Ishikawa (cell line): ENCODE measurements around the gene OGG1.
A peak's percentile ranks its signal among the peaks of the same experiment; 100 is the strongest.

Experiments
- CEBPB ChIP-seq: IDR thresholded peaks from 2 replicates; pipeline ENCODE4 v1.6.1; 2012
- CREB1 ChIP-seq: IDR thresholded peaks from 2 replicates; pipeline ENCODE4 v1.6.1; 2012; ENCODE audit warnings: low read depth
- EGR1 ChIP-seq: IDR thresholded peaks from 2 replicates; pipeline ENCODE4 v1.6.1; 2012
- EP300 ChIP-seq: IDR thresholded peaks from 2 replicates; pipeline ENCODE4 v1.6.1; 2012; ENCODE audit warnings: borderline replicate concordance
- FOXM1 ChIP-seq: IDR thresholded peaks from 2 replicates; pipeline ENCODE4 v1.6.1; 2012; ENCODE audit warnings: low read depth, borderline replicate concordance
- MAX ChIP-seq: IDR thresholded peaks from 2 replicates; pipeline ENCODE4 v1.6.1; 2012
- NFIC ChIP-seq: IDR thresholded peaks from 2 replicates; pipeline ENCODE4 v1.6.1; 2012
- RAD21 ChIP-seq: IDR thresholded peaks from 2 replicates; pipeline ENCODE4 v1.6.1; 2012; ENCODE audit warnings: low read depth
- TAF1 ChIP-seq: IDR thresholded peaks from 2 replicates; pipeline ENCODE4 v1.6.1; 2012; ENCODE audit warnings: low read depth, mild to moderate bottlenecking
- TCF12 ChIP-seq: IDR thresholded peaks from 2 replicates; pipeline ENCODE4 v1.6.1; 2012; ENCODE audit warnings: low read depth
- TEAD4 ChIP-seq: IDR thresholded peaks from 2 replicates; pipeline ENCODE4 v1.6.1; 2012
- YY1 ChIP-seq: IDR thresholded peaks from 2 replicates; pipeline ENCODE4 v1.6.1; 2012; ENCODE audit warnings: low read depth
- ZBTB7A ChIP-seq: IDR thresholded peaks from 2 replicates; pipeline ENCODE4 v1.6.1; 2012; ENCODE audit warnings: low read depth
- TF ChIP-seq, protein P1 (sequence below): IDR thresholded peaks from 2 replicates; pipeline ENCODE4 v1.6.1; 2012
- TF ChIP-seq, protein P2 (sequence below): IDR thresholded peaks from 2 replicates; pipeline ENCODE4 v1.6.1; 2012; ENCODE audit warnings: low read depth, mild to moderate bottlenecking

The OGG1 gene

GRCh38 chr3:9765865-9766264 is 16.1 kb downstream of the OGG1 start:
- TF ChIP-seq, protein P1, sequence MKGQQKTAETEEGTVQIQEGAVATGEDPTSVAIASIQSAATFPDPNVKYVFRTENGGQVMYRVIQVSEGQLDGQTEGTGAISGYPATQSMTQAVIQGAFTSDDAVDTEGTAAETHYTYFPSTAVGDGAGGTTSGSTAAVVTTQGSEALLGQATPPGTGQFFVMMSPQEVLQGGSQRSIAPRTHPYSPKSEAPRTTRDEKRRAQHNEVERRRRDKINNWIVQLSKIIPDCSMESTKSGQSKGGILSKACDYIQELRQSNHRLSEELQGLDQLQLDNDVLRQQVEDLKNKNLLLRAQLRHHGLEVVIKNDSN, result peak; percentile 88
- no peak for TF ChIP-seq TEAD4

GRCh38 chr3:9767418-9767817 is 17.7 kb downstream of the OGG1 start:
- TF ChIP-seq FOXM1, result no peak
- TF ChIP-seq CEBPB, result no peak
- TF ChIP-seq TEAD4, result no peak

DNA sequence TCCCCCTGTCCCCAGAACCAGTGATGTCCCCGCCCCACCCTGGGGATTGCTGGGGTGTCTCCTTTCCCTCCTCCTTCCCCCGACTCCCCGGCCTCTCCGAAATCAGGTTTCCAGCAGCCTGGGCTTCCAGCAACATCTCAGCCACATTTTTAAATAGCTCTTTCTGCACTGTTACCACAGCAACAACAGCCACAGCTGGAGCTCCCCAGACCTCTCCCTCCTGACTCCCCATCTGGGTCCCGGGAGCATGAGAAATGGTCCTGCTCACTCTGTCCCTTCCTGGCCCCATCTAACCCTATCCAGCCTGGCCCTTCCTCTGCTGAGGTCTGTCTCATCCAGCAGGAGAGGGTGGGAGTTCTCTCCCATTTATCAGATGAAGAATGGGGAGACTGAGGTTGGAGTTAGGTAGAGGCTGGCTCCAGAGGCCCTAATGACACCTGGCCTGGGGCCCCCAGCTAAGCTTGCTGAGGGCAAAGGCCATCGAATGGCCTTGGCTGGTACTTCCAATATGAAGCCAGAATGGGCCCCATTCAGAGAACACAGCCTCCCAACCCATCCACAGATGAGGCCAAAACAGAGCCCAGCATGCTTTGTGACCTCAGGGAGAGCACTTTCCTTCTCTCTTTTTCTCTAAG is 18.5 kb downstream of the OGG1 start:
- no peak for TF ChIP-seq FOXM1
- no peak for TF ChIP-seq NFIC
- TF ChIP-seq, protein P2, sequence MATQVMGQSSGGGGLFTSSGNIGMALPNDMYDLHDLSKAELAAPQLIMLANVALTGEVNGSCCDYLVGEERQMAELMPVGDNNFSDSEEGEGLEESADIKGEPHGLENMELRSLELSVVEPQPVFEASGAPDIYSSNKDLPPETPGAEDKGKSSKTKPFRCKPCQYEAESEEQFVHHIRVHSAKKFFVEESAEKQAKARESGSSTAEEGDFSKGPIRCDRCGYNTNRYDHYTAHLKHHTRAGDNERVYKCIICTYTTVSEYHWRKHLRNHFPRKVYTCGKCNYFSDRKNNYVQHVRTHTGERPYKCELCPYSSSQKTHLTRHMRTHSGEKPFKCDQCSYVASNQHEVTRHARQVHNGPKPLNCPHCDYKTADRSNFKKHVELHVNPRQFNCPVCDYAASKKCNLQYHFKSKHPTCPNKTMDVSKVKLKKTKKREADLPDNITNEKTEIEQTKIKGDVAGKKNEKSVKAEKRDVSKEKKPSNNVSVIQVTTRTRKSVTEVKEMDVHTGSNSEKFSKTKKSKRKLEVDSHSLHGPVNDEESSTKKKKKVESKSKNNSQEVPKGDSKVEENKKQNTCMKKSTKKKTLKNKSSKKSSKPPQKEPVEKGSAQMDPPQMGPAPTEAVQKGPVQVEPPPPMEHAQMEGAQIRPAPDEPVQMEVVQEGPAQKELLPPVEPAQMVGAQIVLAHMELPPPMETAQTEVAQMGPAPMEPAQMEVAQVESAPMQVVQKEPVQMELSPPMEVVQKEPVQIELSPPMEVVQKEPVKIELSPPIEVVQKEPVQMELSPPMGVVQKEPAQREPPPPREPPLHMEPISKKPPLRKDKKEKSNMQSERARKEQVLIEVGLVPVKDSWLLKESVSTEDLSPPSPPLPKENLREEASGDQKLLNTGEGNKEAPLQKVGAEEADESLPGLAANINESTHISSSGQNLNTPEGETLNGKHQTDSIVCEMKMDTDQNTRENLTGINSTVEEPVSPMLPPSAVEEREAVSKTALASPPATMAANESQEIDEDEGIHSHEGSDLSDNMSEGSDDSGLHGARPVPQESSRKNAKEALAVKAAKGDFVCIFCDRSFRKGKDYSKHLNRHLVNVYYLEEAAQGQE, result no peak
- TF ChIP-seq EGR1, result no peak
- TF ChIP-seq TAF1, result no peak
- no peak for TF ChIP-seq CREB1
- TF ChIP-seq, protein P1, result no peak
- no peak for TF ChIP-seq TCF12
- TF ChIP-seq YY1, result no peak
- TF ChIP-seq RAD21, result no peak
- TF ChIP-seq CEBPB, result no peak
- TF ChIP-seq EP300, result no peak
- TF ChIP-seq TEAD4, result no peak

GRCh38 chr3:9769012-9769411 is 19.3 kb downstream of the OGG1 start:
- no peak for TF ChIP-seq TAF1
- TF ChIP-seq NFIC, result no peak
- TF ChIP-seq, protein P2, result no peak
- TF ChIP-seq CREB1, result no peak
- TF ChIP-seq, protein P1, result no peak
- no peak for TF ChIP-seq RAD21
- no peak for TF ChIP-seq MAX
- TF ChIP-seq ZBTB7A, result no peak
- no peak for TF ChIP-seq CEBPB
- no peak for TF ChIP-seq YY1
- TF ChIP-seq TEAD4, result no peak
- TF ChIP-seq TCF12, result no peak
- TF ChIP-seq EGR1, result no peak
- no peak for TF ChIP-seq FOXM1

GRCh38 chr3:9769426-9770275 is 19.9 kb downstream of the OGG1 start, which contains the start of gene CAMK1:
TSS of gene CAMK1 (minus strand) at chr3:9769947. CDS start at chr3:9767749, 2,198 bp downstream.
- TF ChIP-seq TEAD4 (no peak), ZBTB7A (peak; percentile 30; the same call in 1 of the 2 replicates), MAX (peak; percentile 62)

GRCh38 chr3:9770276-9770812 is 20.6 kb downstream of the OGG1 start:
- TF ChIP-seq YY1, result no peak
- TF ChIP-seq, protein P1, result peak; percentile 81
